Inflammatory macrophage (primary cell): ENCODE measurements around the gene DNAJC2.

Experiments
- DNase-seq, 2 donors: peaks; one replicate each; pipeline ENCODE4 v3.0.0-alpha.2; 2020 to 2022
- total RNA-seq, 18 experiments: gene quantifications; one replicate each; lab custom pipeline; 2026; ENCODE audit warnings: mixed read lengths in 6 of 18, inconsistent platforms in 2 of 18; lab: John Stamatoyannopoulos, UW

The DNAJC2 gene
- total RNA-seq, result 11.9 to 37.2 (median 27.6) reads per million in 18 experiments

GRCh38 chr7:103344453-103345149 lies at the start of gene DNAJC2:
Gene DNAJC2 (minus strand): TSS chr7:103344767. CDS start chr7:103344622, 145 bp downstream.
- peak; percentile 88 to 93 for DNase-seq

GRCh38 chr7:103391976-103392375 lies 47.4 kb upstream of the DNAJC2 start:
- DNase-seq, result no peak

GRCh38 chr7:103391150-103391549 lies 46.6 kb upstream of the DNAJC2 start:
- DNase-seq, result no peak

- DNase-seq, result no peak
Observed at GRCh38 chr7:103389263-103389662, 44.7 kb upstream of the DNAJC2 start.

- DNase-seq, result no peak
Observed at GRCh38 chr7:103388469-103389140, 44.0 kb upstream of the DNAJC2 start.

GRCh38 chr7:103387242-103387641 lies 42.7 kb upstream of the DNAJC2 start:
- peak; percentile 68 to 69 for DNase-seq

GRCh38 chr7:103382032-103382402 lies 37.5 kb upstream of the DNAJC2 start:
- peak in 1 of 2 donors; percentile 4 for DNase-seq

- DNase-seq, result no peak
Observed at GRCh38 chr7:103381280-103382031, 36.9 kb upstream of the DNAJC2 start.

- no peak for DNase-seq
Observed at GRCh38 chr7:103380395-103381191, 36.0 kb upstream of the DNAJC2 start.

- peak; percentile 21 to 45 for DNase-seq
Observed at GRCh38 chr7:103379270-103379975, 34.9 kb upstream of the DNAJC2 start.

GRCh38 chr7:103373866-103374643 lies 29.5 kb upstream of the DNAJC2 start:
- DNase-seq, result no peak

- DNase-seq, result no peak
Observed at GRCh38 chr7:103369432-103369831, 24.9 kb upstream of the DNAJC2 start.

- DNase-seq, result peak in 1 of 2 donors; percentile 48
Observed at GRCh38 chr7:103349805-103350204, 5.2 kb upstream of the DNAJC2 start.

GRCh38 chr7:103348959-103349358 lies 4.4 kb upstream of the DNAJC2 start:
- no peak for DNase-seq

- DNase-seq, result no peak
Observed at GRCh38 chr7:103348452-103348851, 3.9 kb upstream of the DNAJC2 start.

GRCh38 chr7:103347507-103348267 lies 3.1 kb upstream of the DNAJC2 start, which contains the start of gene PSMC2:
Gene PSMC2 (plus strand): TSS chr7:103347643. CDS start chr7:103347712, 69 bp downstream.
- DNase-seq, result peak; percentile 88 to 92

GRCh38 chr7:103346396-103346795 lies 1.8 kb upstream of the DNAJC2 start:
- DNase-seq, result no peak

GRCh38 chr7:103343758-103344452 lies 662 bp downstream of the DNAJC2 start:
- peak; percentile 42 for DNase-seq

GRCh38 chr7:103343332-103343731 lies 1.2 kb downstream of the DNAJC2 start:
- DNase-seq, result no peak
